HG03108 (cell line): ENCODE measurements around the gene DRG1.
"Not testable (repeated sequence)": the region's sequence is repeated elsewhere in the genome, so short reads cannot be mapped to it uniquely, and the experiment has no call there.

Experiments used
- ATAC-seq: cut with Tn5 transposase; IDR thresholded peaks from one replicate; pipeline ENCODE4 v1.9.1; 2021; ENCODE audit warnings: moderate library complexity; ENCODE audit not compliant: unreplicated experiment

Gene DRG1

DNA sequence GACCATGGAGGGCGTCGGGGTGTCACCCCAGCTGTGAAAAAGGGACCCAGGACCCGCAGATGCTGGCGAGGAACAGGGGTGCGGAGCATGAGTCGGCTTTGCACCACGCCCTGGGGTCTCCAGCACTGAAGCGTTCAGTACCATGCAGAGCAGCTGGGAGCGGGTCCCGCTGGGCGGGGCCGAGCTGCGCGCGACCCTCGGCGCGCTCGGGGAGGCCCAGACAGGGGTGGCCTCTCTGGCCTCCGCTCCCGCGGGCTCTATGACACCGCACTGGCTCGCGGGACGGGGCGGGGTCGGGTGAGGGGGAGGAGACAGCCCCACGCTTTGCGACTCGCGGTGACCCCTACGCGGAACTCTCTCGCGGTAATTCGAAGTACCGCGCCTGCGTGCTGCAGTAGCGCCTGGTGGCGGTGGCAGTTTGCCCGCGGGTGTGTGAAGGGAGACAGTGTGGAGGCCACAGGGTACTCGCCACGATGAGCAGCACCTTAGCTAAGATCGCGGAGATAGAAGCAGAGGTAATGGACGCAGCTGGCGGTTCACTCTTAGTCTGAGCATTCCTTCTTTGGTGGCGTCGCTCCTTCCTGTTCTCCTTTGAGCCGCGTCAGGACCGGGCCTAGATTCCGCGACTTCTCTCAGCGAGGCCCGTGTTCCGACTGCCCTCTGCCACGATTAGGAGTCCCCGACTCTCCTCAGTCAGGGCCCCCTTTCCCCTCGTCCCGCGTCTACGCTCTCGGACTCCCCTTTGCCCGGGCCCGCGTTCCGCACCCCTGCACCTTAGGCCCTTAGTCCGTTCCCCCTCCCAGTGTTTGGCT is at the start of gene DRG1:
Gene DRG1, plus strand, starts transcription at position 394 of the 812 bp plus-strand sequence. Its CDS starts 80 bp downstream, at position 474.
- ATAC-seq: peak; percentile 94

DNA sequence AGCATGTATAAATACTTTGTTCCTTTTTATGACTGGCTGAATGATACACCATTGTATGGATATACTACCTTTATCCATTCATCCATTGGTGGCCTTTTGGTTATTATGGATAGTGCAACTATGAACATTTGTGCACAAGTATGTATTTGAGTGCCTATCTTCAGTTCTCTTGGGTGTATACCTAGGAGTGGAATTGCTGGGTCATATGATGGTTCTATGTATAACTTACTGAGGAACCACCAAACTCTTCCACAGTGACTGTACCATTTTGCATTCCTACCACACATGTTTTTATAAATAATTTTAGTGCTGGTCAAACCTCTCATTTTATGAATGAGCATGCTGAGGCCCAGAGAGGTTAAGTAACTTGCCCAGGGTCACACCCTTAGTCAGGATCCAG is 49.4 kb upstream of the DRG1 start:
- no peak for ATAC-seq

GRCh38 chr22:31350410-31350863 is 49.0 kb upstream of the DRG1 start:
- ATAC-seq: no peak

- no peak for ATAC-seq
These were observed 44.9 kb upstream of the DRG1 start for GRCh38 chr22:31354515-31354914.

DNA sequence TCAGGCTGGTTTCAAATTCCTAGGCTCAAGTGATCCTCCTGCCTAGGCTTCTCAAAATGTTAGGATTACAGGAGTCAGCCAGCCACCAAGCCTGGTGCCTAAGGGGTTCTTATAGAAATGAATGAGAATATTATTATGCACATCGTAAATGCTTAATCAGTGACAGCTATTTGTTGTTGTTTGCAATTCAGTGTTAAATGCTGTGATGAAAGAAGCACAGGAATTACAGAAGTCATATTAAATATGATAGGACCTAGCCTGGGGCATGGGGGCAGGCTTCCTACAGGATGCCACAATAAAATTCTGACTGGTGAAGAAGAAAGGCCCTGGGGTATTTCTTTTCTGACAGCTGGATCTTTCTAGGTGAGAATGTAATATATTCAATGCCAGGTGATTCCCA is 39.4 kb upstream of the DRG1 start:
- no peak for ATAC-seq

DNA sequence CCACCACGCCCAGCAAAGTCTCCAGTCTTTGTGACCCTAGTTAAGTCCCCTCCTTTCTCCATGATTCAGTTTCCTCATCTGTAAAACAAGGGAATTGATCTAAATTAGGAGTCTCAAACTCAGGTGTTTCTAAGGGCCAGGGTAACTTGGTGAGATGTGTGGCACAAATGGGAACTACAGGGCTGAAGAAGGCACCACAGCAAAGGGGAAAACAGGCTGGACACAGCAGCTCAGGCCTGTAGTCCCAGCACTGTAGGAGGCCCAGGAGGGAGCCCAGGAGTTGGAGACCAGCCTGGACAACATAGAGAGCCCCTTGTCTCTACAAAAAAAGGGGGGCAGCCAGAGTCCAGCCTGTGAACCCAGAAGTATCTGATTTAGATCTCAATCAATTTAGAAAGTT is 37.7 kb upstream of the DRG1 start:
- no peak for ATAC-seq

DNA sequence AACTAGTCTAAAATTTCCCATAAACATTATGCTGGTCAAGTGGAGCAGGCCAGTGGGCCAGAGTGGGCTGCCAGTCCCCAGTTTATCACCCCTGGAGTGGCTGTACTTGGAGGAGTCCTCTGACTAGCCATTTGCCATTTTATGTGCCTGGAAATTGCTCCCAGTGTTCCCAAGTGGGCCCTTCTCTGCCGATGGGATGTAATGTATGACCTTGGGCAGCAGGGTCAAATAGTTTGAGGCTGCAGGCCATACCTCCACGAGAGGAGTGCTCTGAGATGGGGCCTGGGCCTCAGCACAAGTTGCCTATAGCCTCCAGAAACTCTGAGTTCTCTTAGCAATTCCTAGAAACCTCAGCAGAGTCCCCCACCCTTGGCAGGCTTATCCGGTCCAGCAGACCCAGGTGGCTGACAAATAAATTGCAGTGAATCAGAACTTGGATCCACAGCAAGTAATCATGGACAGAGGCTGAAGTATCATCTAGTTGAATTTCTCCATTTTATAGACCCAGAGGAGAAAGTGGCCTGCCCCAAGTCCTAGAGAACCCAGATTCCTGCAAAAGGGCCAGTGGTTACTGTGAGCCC is 35.4 kb upstream of the DRG1 start:
- no peak for ATAC-seq

DNA sequence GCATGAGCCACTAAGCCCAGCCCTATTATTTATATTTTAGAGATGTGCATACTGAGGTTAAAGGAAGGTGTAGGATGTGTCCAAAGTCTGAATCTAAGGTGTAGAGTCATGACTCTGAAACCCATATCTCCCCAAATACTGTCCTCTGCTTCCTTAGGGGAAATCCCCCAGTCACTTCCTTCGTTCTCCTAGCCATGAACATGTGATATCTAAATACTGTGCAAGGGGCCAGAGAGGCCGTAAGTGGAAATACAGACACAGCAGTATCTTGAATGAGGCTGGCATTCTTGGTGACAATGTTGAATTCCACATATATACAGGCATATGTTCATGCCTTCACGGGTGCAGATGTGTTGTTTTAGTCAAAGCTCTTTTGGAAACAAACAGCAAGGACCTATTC is 32.0 kb upstream of the DRG1 start:
- ATAC-seq: no peak

GRCh38 chr22:31377612-31378011 is 21.8 kb upstream of the DRG1 start:
- ATAC-seq: no peak

DNA sequence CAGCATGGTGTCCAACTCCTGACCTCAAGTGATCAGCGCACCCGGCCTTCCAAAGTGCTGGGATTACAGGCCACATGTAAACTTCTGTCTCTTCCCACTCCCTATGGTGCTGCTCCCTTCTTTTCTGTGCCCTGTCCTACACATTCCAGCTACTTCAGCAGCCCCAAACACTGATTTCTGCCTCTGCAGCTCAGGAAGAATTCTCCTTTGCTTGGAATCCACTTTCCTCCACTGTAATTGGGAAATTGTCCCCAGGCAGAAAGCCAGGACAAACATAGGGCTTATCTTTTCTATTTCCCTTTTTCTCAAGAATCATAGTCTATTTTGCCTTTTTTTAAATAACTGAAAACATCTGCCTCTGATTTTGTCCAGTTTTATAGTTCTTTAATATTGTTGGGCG is 21.3 kb upstream of the DRG1 start:
- ATAC-seq: no peak

GRCh38 chr22:31378651-31379050 is 20.8 kb upstream of the DRG1 start:
- not testable (repeated sequence) for ATAC-seq

- no peak for ATAC-seq
These were observed 5.5 kb upstream of the DRG1 start for GRCh38 chr22:31393893-31394292.

DNA sequence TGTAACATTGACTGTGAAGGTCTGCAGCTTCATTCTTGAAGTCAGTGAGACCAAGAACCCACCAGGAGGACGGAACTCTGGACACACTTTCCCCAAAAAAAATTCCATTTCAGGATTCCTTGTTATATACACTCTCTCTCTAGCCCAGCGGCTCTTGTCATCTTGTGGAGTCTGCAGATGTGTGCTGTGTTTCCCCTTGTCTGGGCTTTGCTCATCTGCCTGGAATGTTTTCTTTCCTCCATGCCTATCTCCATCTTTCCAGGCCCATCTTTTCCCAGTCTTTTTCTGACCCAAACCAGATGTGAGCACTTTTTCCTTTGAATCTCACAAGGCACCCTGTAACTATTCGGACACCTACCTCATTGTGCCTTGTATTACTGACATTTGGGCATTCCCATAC is 5.1 kb upstream of the DRG1 start:
- no peak for ATAC-seq

GRCh38 chr22:31398231-31398630 is 1.2 kb upstream of the DRG1 start:
- no peak for ATAC-seq

DNA sequence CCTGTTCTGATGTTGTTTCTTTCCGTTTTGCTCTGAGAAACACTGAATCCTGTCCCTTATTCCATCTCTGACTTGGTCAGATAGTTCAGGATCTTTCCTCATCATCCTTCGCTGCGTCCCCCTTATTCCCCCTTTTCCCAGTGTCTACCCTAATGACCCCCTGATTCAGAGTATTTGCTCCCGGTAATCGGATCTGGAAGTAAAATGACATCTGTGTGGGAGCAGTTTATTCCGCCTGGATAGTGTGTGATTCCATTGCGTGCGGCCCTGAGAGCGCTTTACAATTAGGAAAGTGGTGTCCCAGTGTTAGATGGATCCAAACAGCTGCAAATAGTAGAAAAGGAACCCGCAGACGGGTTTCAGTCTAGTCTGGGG is 606 bp downstream of the DRG1 start:
- ATAC-seq: no peak

- ATAC-seq: not testable (repeated sequence)
These were observed 2.9 kb downstream of the DRG1 start for GRCh38 chr22:31402350-31402749.

- ATAC-seq: no peak
These were observed 26.1 kb downstream of the DRG1 start for GRCh38 chr22:31425331-31426050.

DNA sequence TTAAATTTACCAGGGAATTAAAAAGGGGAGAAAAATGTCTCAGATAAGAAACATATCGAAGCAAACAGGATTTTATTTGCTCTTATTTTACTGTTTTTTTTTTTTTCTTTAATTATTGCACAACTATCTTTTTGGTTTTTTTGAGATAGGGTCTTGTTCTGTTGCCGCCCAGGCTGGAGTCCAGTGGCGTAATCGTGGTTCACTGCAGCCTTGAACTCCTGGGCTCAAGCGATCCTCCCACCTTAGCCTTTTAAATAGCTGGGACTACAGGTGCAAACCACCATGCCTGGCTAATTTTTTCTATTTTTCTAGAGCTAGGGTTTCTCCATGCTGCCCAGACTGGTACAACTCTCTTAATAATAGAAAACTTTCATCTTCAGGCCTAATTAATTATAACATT is 32.5 kb downstream of the DRG1 start:
- no peak for ATAC-seq

DNA sequence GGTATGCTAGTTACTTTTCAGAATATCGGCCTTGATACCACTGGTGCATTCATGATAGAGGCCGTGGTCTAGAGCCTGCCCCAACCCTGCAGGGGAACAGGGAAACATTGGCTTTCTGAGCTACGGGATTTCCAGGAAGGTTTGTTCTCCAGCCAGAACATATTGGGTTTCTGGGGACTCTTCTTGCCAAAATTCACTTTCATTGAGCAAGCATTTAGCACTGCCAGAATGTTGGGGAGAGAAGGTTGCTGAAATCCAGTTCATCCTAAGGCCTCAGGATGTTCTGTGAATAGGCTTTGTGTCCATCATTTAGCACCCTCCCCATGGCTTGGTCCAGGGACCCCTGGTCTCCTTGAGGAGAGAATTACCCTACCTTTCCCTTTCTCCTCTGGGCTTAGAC is 36.7 kb downstream of the DRG1 start:
- ATAC-seq: no peak

DNA sequence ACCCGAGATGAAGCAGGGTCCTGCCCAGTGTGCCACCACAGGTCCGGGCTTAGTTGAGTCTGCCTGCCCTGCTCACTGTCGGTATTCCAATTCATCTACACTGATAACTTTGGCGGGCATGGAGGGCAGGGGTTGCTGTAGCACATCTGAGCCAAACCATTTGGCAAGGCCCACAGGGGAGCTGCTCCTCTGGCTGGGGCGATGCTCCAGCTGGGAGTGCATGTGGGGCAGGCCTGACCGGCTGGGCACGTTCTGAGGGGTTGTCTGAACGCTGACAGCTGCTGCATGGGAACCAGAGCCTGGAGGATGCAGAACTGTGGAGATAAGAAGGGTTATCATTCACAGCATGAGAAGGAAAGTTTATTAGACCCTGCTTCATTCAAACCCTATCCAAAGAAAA is 40.4 kb downstream of the DRG1 start:
- ATAC-seq: no peak

DNA sequence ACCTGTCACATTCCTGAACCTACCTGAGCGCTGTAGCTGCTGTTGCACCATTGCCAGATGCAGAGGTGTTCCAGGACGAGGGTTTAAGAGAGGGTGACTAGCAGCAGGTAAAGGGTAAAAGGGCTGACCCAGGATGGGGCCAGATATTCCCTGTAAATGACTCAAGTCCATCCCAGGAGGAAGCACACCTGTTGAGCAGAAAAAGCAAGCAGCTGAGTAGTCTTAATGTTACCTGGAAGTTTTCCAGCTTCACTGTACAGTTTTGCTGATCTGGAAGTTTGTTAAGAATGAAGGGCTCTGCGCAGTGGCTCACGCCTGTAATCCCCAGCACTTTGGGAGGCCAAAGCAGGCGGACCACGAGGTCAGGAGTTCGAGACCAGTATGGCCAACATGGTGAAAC is 41.3 kb downstream of the DRG1 start:
- ATAC-seq: no peak

- ATAC-seq: no peak
These were observed 42.2 kb downstream of the DRG1 start for GRCh38 chr22:31441652-31442051.
